ENCODE results near the gene REV3L.
"Not testable (repeated sequence)": the region's sequence is repeated elsewhere in the genome, so short reads cannot be mapped to it uniquely, and the experiment has no call there.

Gene REV3L

GRCh38 chr6:111326563-111326962, 156.5 kb downstream of the REV3L start:
- Histone ChIP-seq H3K9ac (ENCODE audit: low read depth, low read length) (no peak overlapping the region), H3K36me3 (ENCODE audit: insufficient read depth, low read length) (no peaks in the 10 kb centered on the region; the same call in 1 of the 2 replicates), H3K4me1 (ENCODE audit: insufficient read depth, low read length) (no peaks in the 10 kb centered on the region), H3K9me3 (ENCODE audit: control insufficient read depth, insufficient read depth, low read length) (no peaks in the 10 kb centered on the region)

- H3K36me3 ChIP-seq (ENCODE audit: insufficient read depth, low read length): no peaks in the 10 kb centered on the region
- H3K9me3 ChIP-seq (ENCODE audit: control insufficient read depth, insufficient read depth, low read length): no peaks in the 10 kb centered on the region
- H3K9ac ChIP-seq (ENCODE audit: low read depth, low read length): no peak overlapping the region
- no peaks in the 10 kb centered on the region for H3K4me1 ChIP-seq (ENCODE audit: insufficient read depth, low read length)
Measured at GRCh38 chr6:111322145-111322544, 160.9 kb downstream of the REV3L start.

- H3K36me3 ChIP-seq (ENCODE audit: insufficient read depth, low read length); H3K9ac ChIP-seq (ENCODE audit: low read depth, low read length); H3K9me3 ChIP-seq (ENCODE audit: control insufficient read depth, insufficient read depth, low read length); H3K4me1 ChIP-seq (ENCODE audit: insufficient read depth, low read length): not testable (repeated sequence)
Measured at GRCh38 chr6:111307950-111308349, 175.1 kb downstream of the REV3L start.

- Histone ChIP-seq H3K9me3 (ENCODE audit: control insufficient read depth, insufficient read depth, low read length) (no peaks in the 10 kb centered on the region), H3K9ac (ENCODE audit: low read depth, low read length) (no peak overlapping the region), H3K36me3 (ENCODE audit: insufficient read depth, low read length) (no peaks in the 10 kb centered on the region; the same call in 1 of the 2 replicates), H3K4me1 (ENCODE audit: insufficient read depth, low read length) (peaks cover 4% of the 10 kb centered on the region; the same call in 1 of the 2 replicates)
Measured at GRCh38 chr6:111307275-111307858, 175.7 kb downstream of the REV3L start.

- no peaks in the 10 kb centered on the region; the same call in none of the 2 replicates for H3K36me3 ChIP-seq (ENCODE audit: insufficient read depth, low read length)
- H3K9ac ChIP-seq (ENCODE audit: low read depth, low read length): no peak overlapping the region
- H3K4me1 ChIP-seq (ENCODE audit: insufficient read depth, low read length): peaks cover 4% of the 10 kb centered on the region; the same call in 1 of the 2 replicates
- no peaks in the 10 kb centered on the region for H3K9me3 ChIP-seq (ENCODE audit: control insufficient read depth, insufficient read depth, low read length)
Measured at GRCh38 chr6:111306104-111306888, 176.7 kb downstream of the REV3L start.

- H3K9me3 ChIP-seq (ENCODE audit: control insufficient read depth, insufficient read depth, low read length): peaks cover 5% of the 10 kb centered on the region; the same call in 1 of the 2 replicates
- peaks cover 4% of the 10 kb centered on the region; the same call in 1 of the 2 replicates for H3K4me1 ChIP-seq (ENCODE audit: insufficient read depth, low read length)
- no peaks in the 10 kb centered on the region; the same call in 1 of the 2 replicates for H3K36me3 ChIP-seq (ENCODE audit: insufficient read depth, low read length)
- H3K9ac ChIP-seq (ENCODE audit: low read depth, low read length): no peak overlapping the region
Measured at GRCh38 chr6:111301946-111302345, 181.1 kb downstream of the REV3L start.

- H3K4me1 ChIP-seq (ENCODE audit: insufficient read depth, low read length); H3K9me3 ChIP-seq (ENCODE audit: control insufficient read depth, insufficient read depth, low read length); H3K9ac ChIP-seq (ENCODE audit: low read depth, low read length); H3K36me3 ChIP-seq (ENCODE audit: insufficient read depth, low read length): not testable (repeated sequence)
Measured at GRCh38 chr6:111300938-111301800, 181.8 kb downstream of the REV3L start.

- no peak overlapping the region for H3K9ac ChIP-seq (ENCODE audit: low read depth, low read length)
- H3K9me3 ChIP-seq (ENCODE audit: control insufficient read depth, insufficient read depth, low read length): peaks cover 5% of the 10 kb centered on the region; the same call in 1 of the 2 replicates
- H3K4me1 ChIP-seq (ENCODE audit: insufficient read depth, low read length): no peaks in the 10 kb centered on the region
- peaks cover 3% of the 10 kb centered on the region; the same call in 1 of the 2 replicates for H3K36me3 ChIP-seq (ENCODE audit: insufficient read depth, low read length)
Measured at GRCh38 chr6:111297776-111298175, 185.2 kb downstream of the REV3L start.

- no peaks in the 10 kb centered on the region for H3K4me1 ChIP-seq (ENCODE audit: insufficient read depth, low read length)
- H3K36me3 ChIP-seq (ENCODE audit: insufficient read depth, low read length): peaks cover 3% of the 10 kb centered on the region; the same call in 1 of the 2 replicates
- H3K9me3 ChIP-seq (ENCODE audit: control insufficient read depth, insufficient read depth, low read length): no peaks in the 10 kb centered on the region
- H3K9ac ChIP-seq (ENCODE audit: low read depth, low read length): no peak overlapping the region
Measured at GRCh38 chr6:111294374-111294967, 188.5 kb downstream of the REV3L start.

- Histone ChIP-seq H3K9me3 (ENCODE audit: control insufficient read depth, insufficient read depth, low read length) (no peaks in the 10 kb centered on the region), H3K9ac (ENCODE audit: low read depth, low read length) (no peak overlapping the region), H3K4me1 (ENCODE audit: insufficient read depth, low read length) (no peaks in the 10 kb centered on the region), H3K36me3 (ENCODE audit: insufficient read depth, low read length) (peaks cover 3% of the 10 kb centered on the region; the same call in 1 of the 2 replicates)
Measured at GRCh38 chr6:111291336-111292259, 191.4 kb downstream of the REV3L start.

GRCh38 chr6:111290689-111291335, 192.2 kb downstream of the REV3L start:
- not testable (repeated sequence) for H3K9ac ChIP-seq (ENCODE audit: low read depth, low read length); H3K9me3 ChIP-seq (ENCODE audit: control insufficient read depth, insufficient read depth, low read length); H3K36me3 ChIP-seq (ENCODE audit: insufficient read depth, low read length); H3K4me1 ChIP-seq (ENCODE audit: insufficient read depth, low read length)

GRCh38 chr6:111284356-111284755, 198.7 kb downstream of the REV3L start:
- H3K4me1 ChIP-seq (ENCODE audit: insufficient read depth, low read length); H3K9me3 ChIP-seq (ENCODE audit: control insufficient read depth, insufficient read depth, low read length); H3K36me3 ChIP-seq (ENCODE audit: insufficient read depth, low read length); H3K9ac ChIP-seq (ENCODE audit: low read depth, low read length): not testable (repeated sequence)

- Histone ChIP-seq H3K4me1 (ENCODE audit: insufficient read depth, low read length) (no peaks in the 10 kb centered on the region), H3K36me3 (ENCODE audit: insufficient read depth, low read length) (no peaks in the 10 kb centered on the region)
Measured at GRCh38 chr6:111283707-111284106, 199.3 kb downstream of the REV3L start.

More at GRCh38 chr6:111283707-111284106, 199.3 kb downstream of the REV3L start:
- Histone ChIP-seq H3K9ac (ENCODE audit: low read depth, low read length) (no peak overlapping the region), H3K9me3 (ENCODE audit: control insufficient read depth, insufficient read depth, low read length) (peaks cover 5% of the 10 kb centered on the region; the same call in 1 of the 2 replicates)

All from ES-I3 (cell line).